NCI-H526 (cell line): ENCODE data around the gene MAGT1.
"Not testable (repeated sequence)": the region's sequence is repeated elsewhere in the genome, so short reads cannot be mapped to it uniquely, and the experiment has no call there.

Source experiments
- DNase-seq, 2 experiments: peaks; one replicate each; lab custom pipeline; 2025; lab: John Stamatoyannopoulos, UW

MAGT1 gene

DNA sequence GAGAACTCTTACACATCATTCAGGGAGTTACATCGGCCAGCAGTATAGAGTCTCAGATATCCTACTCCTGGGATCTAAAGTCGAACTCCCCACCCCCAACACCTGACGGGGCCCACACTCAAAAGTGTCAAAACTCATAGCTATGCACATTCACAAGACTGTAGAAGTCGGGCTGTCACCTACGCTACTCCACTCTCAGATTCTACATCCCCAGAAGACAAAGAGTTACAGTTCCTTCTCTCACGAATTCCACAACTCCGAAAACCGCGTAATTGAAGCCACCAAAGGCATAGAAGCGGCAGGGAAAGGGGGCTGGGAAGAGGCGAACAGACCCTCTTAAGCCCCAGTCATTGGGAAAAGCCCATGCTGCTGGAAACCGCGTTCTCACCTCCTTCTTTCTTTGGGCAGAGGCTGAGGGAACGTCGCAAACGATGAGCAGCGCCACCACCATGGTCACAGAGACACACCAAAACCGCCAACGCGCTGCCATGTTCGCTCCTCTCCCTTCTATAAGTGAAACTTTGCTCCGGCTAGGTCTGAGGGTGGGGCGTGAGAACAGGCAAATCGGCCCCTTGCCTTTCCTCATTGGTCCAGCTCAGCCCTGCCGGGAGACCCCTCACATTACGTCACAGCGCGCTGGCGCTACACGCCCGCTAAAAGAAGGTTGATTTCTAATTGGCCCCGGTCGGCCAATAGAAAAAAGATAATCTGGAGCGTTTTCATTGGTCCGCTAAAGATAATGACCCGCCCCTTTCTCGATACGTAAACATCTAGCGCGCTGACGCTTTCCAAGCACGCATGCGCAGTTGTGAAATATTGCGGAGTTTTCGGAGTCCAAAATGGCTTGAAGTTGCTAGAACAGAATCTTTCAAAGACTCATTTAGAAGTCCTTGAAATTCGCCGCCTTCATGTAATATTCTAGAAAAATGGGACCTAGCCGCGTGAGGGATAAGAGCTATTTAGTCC lies at the start of gene MAGT1:
Gene MAGT1, minus strand, starts transcription at position 515 of the 966 bp plus-strand sequence. Its CDS starts 25 bp downstream, at position 490.
- peak; percentile 97 for DNase-seq

DNA sequence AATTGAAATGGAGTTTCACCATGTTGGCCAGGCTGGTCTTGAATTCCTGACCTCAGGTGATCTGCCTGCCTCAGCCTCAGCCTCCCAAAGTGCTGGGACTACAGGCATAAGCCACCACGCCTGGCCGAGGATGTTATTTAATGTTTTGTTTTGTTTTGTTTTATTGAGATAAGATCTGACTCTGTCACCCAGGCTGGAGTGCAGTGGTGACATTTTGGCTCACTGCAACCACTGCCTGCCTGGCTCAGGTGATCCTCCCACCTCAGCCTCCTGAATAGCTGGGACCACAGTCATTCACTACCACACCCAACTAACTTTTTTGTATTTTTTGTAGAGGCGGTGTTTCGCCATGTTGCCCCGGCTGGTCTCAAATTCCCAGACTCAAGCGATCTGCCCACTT lies 49.8 kb upstream of the MAGT1 start:
- not testable (repeated sequence) for DNase-seq

DNA sequence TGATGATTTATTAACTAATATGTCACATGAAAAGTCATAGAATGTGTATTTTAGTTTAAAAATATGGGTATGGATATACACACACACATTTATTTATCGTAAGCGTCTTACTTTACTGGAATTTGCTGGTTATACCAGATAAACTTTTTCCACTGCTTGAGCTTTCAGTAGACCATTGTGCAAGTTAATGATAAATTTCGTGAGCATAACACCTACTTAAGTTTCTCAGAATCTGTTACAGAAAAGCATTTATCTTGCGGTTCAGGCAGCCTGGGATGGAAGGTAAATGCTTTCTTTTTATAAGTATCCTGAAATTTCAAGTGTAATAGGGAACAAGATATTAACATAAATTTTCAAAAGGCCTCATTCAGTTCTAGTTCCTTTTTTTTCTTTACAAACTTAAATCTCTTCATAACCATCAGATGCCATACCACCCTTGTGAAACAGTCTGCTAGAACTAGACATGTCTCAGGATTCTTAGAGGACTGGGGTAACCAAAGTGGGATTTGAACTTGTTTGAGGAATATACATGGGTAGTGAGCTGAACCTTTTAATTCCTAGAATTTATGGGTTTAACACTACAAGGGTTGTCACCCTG lies 42.9 kb upstream of the MAGT1 start:
- no peak for DNase-seq

DNA sequence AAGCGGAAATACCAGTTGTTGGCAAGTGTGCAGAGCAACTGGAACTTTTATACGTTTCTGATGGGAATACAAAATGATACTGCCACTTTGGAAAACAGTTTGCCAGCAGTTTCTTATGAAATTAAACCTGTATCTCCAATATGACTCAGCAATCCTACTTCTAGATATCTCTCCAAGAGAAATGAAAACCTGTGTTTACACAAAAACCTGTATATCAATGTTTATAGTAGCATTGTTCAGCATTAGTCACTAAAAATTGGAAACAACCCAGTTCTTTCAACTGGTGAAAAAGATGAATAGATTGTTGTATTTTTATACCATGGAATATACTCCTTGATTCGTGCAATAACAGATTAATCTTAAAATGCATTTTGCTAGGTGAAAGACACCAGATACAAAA lies 42.1 kb upstream of the MAGT1 start:
- DNase-seq, result no peak

DNA sequence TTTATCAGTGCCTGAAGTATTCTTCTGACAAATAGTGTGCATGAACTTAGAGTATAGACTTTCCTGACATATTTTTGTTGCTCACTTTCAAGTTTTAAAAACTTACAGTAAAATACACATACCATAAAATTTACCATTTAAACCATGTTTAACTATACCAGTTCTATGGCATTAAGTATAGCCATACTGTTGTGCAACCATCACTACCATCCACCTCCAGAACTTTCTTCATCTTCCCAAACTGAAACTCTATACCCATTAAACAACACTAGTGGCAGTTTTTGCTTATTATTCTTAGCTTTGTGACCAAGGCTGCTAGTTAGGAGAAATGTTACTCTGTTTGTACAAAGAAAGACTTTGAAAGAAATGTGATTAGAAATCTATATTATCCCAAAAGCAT lies 41.1 kb upstream of the MAGT1 start:
- no peak for DNase-seq

DNA sequence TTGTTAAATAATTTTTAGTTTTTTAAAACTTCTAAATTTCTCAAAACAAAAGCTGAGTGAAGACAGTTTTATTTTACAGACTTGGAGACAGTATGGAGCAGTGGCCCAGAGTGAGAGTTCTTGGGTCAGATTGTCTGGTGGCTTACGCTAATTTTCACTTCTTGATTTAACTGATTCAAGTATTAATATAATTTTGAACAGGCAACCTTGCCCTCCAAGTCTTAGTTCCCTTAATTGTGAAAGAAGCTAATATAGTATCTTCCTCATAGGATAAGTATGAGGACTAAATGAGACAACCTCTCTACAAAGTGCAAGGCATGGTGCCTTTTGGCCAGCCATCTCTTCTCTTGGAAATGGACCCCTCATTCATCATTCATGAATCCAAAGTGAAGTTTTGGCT lies 40.7 kb upstream of the MAGT1 start:
- DNase-seq, result no peak

DNA sequence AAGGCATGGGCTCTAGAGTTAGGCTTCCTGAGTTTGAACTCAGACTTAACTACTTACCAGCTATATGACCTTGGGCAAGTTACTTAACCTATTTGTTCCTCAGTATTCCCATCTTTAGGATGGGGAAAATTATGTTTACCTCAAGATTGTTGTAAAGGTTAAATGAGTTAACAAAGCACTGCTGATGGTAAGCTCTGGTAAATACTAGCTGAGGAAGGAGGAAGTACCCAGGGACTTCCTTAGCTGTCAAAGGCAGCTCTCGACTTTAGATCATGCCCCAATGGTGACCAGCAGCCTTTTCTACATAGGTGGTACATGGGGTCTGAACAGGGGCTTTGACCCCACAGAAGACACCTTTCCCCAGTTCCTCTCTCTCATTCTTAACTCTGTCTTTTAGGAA lies 35.3 kb upstream of the MAGT1 start:
- no peak for DNase-seq

DNA sequence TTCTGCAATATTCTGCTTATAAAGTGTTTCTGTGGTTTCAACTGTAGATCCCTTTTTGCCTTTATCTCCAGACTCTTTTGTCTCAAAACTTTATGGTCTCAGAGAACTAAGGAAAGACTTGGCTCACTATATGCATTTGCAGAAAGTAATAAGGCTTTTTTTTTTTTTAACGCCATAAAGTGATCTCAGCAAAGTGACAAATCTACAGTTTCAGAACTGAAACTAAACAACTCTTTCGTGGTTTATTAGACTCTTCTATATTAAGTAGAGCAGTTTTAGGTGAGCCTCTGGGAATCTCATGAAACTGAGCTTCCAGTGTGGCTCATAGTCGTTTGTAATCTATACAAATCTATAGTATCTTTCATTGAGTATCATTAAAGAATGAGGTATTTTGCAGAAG lies 30.5 kb upstream of the MAGT1 start:
- DNase-seq, result no peak

DNA sequence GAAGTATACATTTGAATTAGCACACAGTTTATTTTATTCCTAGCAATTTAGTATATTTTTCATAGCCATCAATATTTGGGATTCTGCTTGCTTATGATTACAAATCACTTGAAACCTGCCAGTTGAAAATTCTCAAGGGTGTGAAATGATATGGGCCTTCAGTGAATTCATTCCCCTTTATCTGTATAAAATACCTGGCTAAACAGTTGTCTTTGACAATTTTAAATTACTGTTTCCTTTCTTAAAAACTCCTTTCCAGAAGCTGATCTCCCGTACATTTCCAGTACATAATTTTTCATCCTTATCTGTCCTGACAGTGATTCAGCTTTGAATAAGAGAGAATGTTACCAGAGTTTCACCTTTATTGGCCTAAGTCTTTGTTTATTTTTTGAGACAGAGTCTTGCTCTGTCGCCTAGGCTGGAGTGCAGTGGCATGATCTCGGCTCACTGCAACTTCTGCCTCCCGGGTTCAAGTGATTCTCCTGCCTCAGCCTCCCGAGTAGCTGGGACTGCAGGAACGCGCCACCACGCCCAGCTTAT lies 29.2 kb upstream of the MAGT1 start:
- no peak for DNase-seq

DNA sequence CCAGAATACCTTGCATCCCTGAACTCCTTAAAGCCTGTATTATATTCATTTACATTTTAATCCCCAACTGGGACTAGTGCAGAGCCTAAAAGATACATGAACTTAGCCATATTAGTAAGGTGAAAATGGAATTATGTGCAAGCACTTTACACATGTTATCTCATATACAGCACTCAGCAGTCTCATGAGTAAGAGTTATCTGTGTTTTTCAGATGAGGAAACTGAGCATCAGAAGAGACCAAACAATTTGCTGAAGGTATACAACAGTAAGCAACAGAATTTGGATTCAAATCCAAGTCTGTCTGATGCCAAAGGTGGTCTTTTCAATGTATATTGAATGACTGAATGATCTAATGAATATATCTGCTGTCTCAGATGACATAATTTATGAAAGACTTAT lies 27.6 kb upstream of the MAGT1 start:
- no peak for DNase-seq

DNA sequence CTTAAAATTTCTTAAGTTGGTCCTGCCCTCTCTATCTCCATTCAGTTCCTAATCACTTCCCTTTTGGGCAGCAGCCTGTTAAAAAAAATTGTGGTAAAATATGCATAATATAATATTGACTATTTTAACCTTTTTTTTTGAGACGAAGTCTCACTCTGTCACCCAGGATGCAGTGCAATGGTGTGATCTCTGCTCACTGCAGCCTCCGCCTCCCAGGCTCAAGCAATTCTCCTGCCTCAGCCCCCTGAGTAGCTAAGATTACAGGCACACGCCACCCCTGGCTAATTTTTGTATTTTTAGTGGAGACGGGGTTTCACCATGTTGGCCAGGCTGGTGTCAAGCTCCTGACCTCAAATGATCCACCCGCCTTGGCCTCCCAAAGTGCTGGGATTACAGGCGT lies 24.1 kb upstream of the MAGT1 start:
- DNase-seq, result not testable (repeated sequence)

DNA sequence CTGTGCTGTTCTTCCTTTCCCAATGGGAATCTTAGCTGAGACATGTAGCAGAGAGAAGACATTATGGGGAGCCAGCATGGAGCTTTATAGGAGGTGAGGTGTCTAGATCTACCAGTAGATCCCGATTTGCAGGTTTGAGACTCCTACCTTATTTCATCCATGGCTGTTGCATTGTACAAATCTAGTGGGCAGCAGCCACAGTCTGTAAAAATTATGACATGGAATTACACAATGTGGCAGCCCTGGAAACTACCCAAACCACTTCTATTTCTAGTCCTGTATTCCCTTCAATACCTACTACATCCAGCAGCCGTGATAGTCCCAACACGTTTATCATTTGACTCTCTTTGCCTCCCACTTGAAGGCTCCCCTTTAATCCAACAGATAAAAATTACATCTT lies 23.3 kb upstream of the MAGT1 start:
- DNase-seq, result no peak

DNA sequence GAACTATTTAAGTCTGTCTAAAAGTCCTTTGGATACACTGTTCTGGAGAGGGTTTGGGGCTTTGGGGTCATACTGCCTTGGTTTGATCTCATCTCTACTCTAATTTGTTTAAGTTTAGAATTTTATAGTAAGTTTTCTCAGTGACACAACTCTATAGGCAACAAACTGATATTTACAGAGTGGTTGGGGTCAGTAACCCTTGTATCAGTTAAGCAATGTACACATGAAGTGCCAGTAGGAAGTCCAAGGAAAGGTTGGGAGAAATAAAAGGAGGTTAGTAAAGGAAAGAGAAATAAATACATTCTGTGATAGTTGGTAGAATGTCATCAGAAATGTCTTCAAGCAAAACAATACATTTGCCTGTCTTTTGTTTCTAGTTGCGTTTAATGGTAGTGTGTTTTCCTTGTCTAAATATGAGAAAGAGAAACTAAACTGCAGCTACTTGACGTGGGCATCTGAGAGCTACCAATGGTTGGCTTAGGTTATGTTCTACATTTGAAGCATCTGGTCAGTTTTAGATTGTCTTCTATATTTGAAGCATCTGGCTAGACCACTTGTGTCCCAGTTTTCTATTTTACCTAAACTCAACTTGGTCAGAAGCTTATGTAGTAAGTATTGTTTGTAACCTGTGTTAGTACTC lies 22.2 kb upstream of the MAGT1 start:
- DNase-seq, result no peak

DNA sequence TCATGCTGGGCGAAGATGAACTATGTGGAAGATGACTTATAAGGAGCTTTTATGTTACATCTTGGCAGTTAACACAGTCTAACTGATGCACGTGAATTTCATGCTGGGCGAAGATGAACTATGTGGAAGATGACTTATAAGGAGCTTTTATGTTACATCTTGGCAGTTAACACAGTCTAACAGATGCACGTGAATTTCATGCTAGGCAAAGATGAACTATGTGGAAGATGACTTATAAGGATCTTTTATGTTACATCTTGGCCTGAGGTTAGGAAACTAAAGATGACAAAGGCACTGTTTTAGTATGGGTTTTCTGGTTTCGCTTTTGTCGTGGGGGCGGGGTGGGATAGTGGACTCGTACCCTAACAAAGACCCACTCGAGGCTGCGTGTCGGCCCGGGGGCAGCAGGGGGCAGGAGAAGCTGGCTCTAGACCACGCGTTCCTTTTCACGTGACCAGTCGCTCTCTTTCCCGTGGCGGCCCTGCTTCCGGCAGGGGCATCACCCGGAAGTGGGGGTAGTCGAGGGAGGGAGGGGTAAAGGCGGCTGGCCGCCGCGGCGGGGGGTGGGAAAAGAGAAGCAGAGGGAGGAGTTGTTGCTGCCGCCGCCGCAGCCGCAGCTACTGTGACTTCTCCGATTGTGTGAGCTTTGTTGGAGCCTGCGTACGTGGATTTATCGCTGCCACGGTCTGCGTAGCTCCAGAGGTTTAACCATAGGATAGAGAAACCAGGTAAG lies 15.0 kb upstream of the MAGT1 start, which contains the start of gene ATP7A:
Gene ATP7A, plus strand, starts transcription at position 586 of the 733 bp plus-strand sequence. CDS start 60,949 bp downstream, outside the sequence.
- peak; percentile 93 to 95 for DNase-seq

DNA sequence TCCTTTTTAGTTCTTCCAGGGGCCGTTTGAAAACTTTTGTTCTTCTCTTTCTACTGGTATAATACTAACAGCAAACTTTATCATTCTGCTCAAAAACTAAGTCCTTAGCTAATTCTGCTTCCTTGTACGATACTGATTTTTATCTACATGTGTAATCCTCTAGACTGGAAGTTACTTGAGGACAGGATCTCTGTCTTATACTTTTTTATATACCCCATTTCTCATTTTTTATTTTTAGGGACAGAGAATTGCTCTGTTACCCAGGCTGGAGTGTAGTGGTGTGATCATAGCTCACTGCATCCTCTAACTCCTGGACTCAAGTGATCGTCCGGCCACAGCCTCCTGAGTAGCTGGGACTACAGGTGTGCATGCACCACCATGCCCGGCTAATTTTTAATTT lies 6.3 kb upstream of the MAGT1 start:
- no peak for DNase-seq

DNA sequence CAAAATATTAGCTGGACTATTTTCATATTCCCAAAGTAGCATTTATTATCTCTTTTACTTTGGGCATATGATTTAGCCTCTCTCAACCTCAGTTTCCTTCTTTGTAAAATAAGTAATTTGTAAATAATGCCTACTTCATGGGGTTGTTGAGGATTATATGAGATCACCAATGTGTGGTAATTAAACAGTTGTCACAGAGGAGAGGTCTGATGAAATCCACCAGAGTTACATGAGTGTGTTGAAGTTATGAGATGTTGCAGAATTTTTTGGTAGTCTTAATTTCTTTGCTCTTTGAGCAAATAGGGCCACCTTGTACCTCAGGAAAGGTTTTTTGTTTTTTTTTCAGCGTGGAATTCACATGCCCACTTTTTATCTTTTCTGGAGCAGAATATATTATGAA lies 5.5 kb upstream of the MAGT1 start:
- no peak for DNase-seq

DNA sequence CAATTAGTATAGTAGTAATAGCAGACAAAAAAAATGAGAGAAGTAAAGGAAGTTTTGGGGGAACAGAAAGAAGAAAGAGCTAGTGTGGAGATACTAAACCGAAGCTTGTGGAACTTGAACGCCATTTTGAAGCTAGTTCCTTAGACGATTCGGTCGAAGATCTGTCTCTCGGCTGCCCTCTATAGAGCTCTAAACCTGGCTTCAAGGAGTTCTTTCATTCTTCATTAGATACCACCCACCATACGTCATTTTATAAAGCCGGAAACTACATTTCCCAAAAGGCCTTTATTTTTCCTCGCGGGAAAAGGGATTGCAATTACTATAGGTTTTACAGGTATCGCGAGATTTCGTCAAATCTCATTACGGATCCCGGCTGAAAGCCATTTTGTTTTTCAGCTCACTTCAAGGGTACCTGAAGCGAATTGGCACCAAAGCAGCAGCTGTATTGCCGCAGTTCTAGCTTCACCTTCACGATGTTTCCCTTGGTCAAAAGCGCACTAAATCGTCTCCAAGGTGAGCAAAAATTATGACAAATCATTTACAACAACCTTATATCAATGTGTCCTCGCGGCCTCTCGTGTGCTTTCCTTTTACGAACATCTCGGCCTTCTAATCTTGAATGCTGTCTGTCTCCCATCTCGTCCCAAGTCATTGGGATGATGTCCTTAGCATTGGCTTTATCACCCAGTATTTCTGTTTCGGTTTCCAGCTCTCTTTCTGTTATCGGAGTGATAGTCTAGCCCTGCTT lies 4.0 kb upstream of the MAGT1 start, which contains the start of gene COX7B:
Gene COX7B, plus strand, starts transcription at position 388 of the 748 bp plus-strand sequence. Its CDS starts 86 bp downstream, at position 474.
- peak; percentile 97 for DNase-seq

DNA sequence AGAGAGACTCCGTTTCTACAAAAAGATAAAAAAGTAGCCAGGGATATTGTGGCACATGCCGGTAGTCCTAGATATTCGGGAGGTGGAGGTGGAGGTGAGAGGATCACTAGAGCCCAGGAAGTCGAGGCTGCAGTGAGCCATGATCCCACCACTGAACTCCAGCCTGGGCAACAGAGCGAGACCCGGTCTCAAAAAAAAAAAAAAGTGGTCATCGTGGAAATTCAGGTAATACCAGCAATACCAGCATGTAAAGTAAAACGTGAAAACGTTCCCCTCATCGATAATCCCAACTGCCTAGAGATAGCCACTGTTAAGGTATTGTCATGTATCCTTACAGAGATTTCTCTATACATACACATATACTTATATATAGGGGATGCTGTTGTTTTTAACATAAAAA lies 1.5 kb downstream of the MAGT1 start:
- DNase-seq, result no peak

DNA sequence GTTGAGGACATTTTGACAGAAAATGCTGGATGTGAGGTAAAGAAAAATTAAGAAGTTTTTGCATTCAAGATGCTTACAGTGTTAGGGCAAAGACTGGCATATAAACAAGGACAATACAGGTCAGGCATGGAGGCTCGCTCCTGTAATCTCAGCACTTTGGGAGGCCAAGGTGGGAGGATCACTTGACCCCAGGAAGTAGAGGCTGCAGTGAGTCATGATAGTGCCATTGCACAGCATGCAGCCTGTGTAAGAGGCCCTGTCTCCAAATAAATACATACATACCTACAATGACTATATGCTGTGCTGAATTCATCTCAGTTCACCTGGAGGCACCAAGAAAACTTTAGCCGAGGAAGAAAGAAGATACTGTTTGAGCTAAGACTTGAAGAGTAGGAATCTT lies 2.3 kb downstream of the MAGT1 start:
- DNase-seq, result no peak

DNA sequence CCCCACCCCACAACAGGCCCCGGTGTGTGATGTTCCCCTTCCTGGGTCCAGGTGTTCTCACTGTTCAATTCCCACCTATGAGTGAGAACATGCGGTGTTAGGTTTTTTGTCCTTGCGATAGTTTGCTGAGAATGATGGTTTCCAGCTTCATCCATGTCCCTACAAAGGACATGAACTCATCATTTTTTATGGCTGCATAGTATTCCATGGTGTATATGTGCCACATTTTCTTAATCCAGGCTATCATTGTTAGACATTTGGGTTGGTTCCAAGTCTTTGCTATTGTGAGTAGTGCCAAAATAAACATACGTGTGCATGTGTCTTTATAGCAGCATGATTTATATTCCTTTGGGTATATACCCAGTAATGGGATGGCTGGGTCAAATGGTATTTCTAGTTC lies 13.8 kb downstream of the MAGT1 start:
- not testable (repeated sequence) for DNase-seq

DNA sequence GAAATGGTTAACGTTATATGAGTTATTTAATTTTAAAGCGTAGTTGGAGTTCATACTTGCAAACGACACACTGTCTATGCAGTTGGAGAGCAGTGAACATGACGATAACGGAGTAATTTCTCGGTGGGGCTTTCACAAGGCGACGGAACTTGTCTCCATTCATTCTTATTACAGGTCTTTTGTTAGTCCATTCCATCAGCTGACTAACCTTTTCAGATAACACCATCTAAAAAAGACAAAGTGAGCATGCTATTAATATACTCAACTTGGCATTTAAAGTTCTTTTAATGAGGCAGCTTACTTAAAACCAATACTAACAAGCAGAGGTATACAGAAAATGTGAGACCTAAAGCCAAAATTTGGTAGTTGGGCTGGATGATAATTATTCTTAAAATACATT lies 19.9 kb downstream of the MAGT1 start:
- no peak for DNase-seq
